ENCODE measurements around the gene UBL7.

GRCh38 chr15:74442604-74443003 is 18.4 kb downstream of the UBL7 start:
- TF ChIP-seq CTCF (IDR thresholded peaks at IDR 0.05; ENCODE audit: low read length) (no peak), EZH2 (optimal IDR thresholded peaks at IDR 0.05; ENCODE audit: low read depth, low read length) (no peak)

Data from MM.1S (cell line).